ENCODE measurements around the gene THBS3. TPM values are rescaled to one million over a fixed set of nuclear protein-coding genes. Genes with fewer than 3 reads are reported as not detected.
"Not testable (repeated sequence)": the region's sequence is repeated elsewhere in the genome, so short reads cannot be mapped to it uniquely, and the experiment has no call there.

Gene THBS3
- 9.1 and 11.0 TPM in 2 replicates for total RNA-seq (2014; rRNA removed; shearing (Covaris generic); ENCODE audit: low replicate concordance)

GRCh38 chr1:155207806-155208540, at the start of gene THBS3:
THBS3 (minus strand) TSS chr1:155207897; CDS start chr1:155207876, 21 bp downstream.
- peaks cover 2% of the 10 kb centered on the region; the same call in 1 of the 2 replicates for H3K36me3 ChIP-seq
- no peaks in the 10 kb centered on the region for H3K27me3 ChIP-seq
- H3K4me3 ChIP-seq: peak within 1 kb of the TSS; percentile 98
- no peaks in the 10 kb centered on the region for H3K9me3 ChIP-seq
- DNase-seq: peak; percentile 42

- H3K4me3 ChIP-seq: peak overlapping the region; percentile 80
- no peak for DNase-seq
Observed at GRCh38 chr1:155256058-155256852, 48.6 kb upstream of the THBS3 start.

GRCh38 chr1:155255243-155256007, 47.7 kb upstream of the THBS3 start, which contains the start of gene ENTREP3:
ENTREP3 (minus strand) TSS chr1:155255483; CDS start chr1:155254877, 606 bp downstream.
- H3K27me3 ChIP-seq: no peaks in the 10 kb centered on the region
- H3K36me3 ChIP-seq: peaks cover 52% of the 10 kb centered on the region
- H3K9me3 ChIP-seq: no peaks in the 10 kb centered on the region
- peak within 1 kb of the TSS; percentile 80 for H3K4me3 ChIP-seq
- DNase-seq: peak; percentile 91

More at GRCh38 chr1:155256058-155256852, 48.6 kb upstream of the THBS3 start:
- H3K9me3 ChIP-seq: no peaks in the 10 kb centered on the region
- no peaks in the 10 kb centered on the region for H3K27me3 ChIP-seq
- peaks cover 51% of the 10 kb centered on the region for H3K36me3 ChIP-seq

- DNase-seq: peak; percentile 46
- no peaks in the 10 kb centered on the region for H3K9me3 ChIP-seq
- H3K36me3 ChIP-seq: peaks cover 52% of the 10 kb centered on the region
- no peaks in the 10 kb centered on the region for H3K27me3 ChIP-seq
- peak overlapping the region; percentile 80 for H3K4me3 ChIP-seq
Observed at GRCh38 chr1:155254714-155255242, 47.1 kb upstream of the THBS3 start.

GRCh38 chr1:155254228-155254713, 46.6 kb upstream of the THBS3 start:
- peak; percentile 25 for DNase-seq
- Histone ChIP-seq H3K9me3 (no peaks in the 10 kb centered on the region), H3K27me3 (no peaks in the 10 kb centered on the region), H3K4me3 (peak overlapping the region; percentile 80), H3K36me3 (peaks cover 49% of the 10 kb centered on the region)

GRCh38 chr1:155253797-155254196, 46.1 kb upstream of the THBS3 start:
- no peaks in the 10 kb centered on the region for H3K27me3 ChIP-seq
- peak overlapping the region; percentile 80 for H3K4me3 ChIP-seq
- DNase-seq: no peak

GRCh38 chr1:155253208-155253607, 45.5 kb upstream of the THBS3 start:
- no peak for DNase-seq
- Histone ChIP-seq H3K36me3 (peaks cover 52% of the 10 kb centered on the region), H3K27me3 (no peaks in the 10 kb centered on the region), H3K4me3 (peak overlapping the region; percentile 80; the same call in 1 of the 2 replicates), H3K9me3 (no peaks in the 10 kb centered on the region)

More at GRCh38 chr1:155253797-155254196, 46.1 kb upstream of the THBS3 start:
- no peaks in the 10 kb centered on the region for H3K9me3 ChIP-seq
- peaks cover 52% of the 10 kb centered on the region for H3K36me3 ChIP-seq

GRCh38 chr1:155251566-155251965, 43.9 kb upstream of the THBS3 start:
- DNase-seq: no peak
- Histone ChIP-seq H3K36me3 (peaks cover 58% of the 10 kb centered on the region), H3K4me3 (no peak overlapping the region)

GRCh38 chr1:155250633-155251449, 43.1 kb upstream of the THBS3 start:
- peak; percentile 89 for DNase-seq
- no peak overlapping the region for H3K4me3 ChIP-seq

More at GRCh38 chr1:155251566-155251965, 43.9 kb upstream of the THBS3 start:
- H3K9me3 ChIP-seq: no peaks in the 10 kb centered on the region
- H3K27me3 ChIP-seq: no peaks in the 10 kb centered on the region

GRCh38 chr1:155250246-155250632, 42.5 kb upstream of the THBS3 start:
- no peaks in the 10 kb centered on the region for H3K9me3 ChIP-seq
- no peak overlapping the region for H3K4me3 ChIP-seq
- H3K36me3 ChIP-seq: peaks cover 49% of the 10 kb centered on the region
- DNase-seq: no peak
- H3K27me3 ChIP-seq: no peaks in the 10 kb centered on the region

More at GRCh38 chr1:155250633-155251449, 43.1 kb upstream of the THBS3 start:
- Histone ChIP-seq H3K9me3 (no peaks in the 10 kb centered on the region), H3K36me3 (peaks cover 50% of the 10 kb centered on the region), H3K27me3 (no peaks in the 10 kb centered on the region)

- H3K36me3 ChIP-seq: peaks cover 41% of the 10 kb centered on the region
- no peaks in the 10 kb centered on the region for H3K9me3 ChIP-seq
- no peak for DNase-seq
- no peaks in the 10 kb centered on the region for H3K27me3 ChIP-seq
- H3K4me3 ChIP-seq: no peak overlapping the region
Observed at GRCh38 chr1:155247667-155248553, 40.2 kb upstream of the THBS3 start.

- not testable (repeated sequence) for H3K9me3 ChIP-seq, H3K27me3 ChIP-seq, H3K4me3 ChIP-seq, DNase-seq
- H3K36me3 ChIP-seq: peaks cover 41% of the 10 kb centered on the region
Observed at GRCh38 chr1:155246796-155247195, 39.1 kb upstream of the THBS3 start.

GRCh38 chr1:155245163-155245524, 37.4 kb upstream of the THBS3 start:
- Histone ChIP-seq H3K27me3 (no peaks in the 10 kb centered on the region), H3K4me3 (peak overlapping the region; percentile 82), H3K36me3 (peaks cover 30% of the 10 kb centered on the region), H3K9me3 (no peaks in the 10 kb centered on the region)
- no peak for DNase-seq

GRCh38 chr1:155244368-155245162, 36.9 kb upstream of the THBS3 start:
- Histone ChIP-seq H3K27me3 (no peaks in the 10 kb centered on the region), H3K9me3 (no peaks in the 10 kb centered on the region), H3K4me3 (peak overlapping the region; percentile 82), H3K36me3 (peaks cover 27% of the 10 kb centered on the region)
- DNase-seq: peak; percentile 99

All from MG63 (cell line).